ENCODE results near the gene DAAM1. TPM values are rescaled to one million over a fixed set of nuclear protein-coding genes. Genes with fewer than 3 reads are reported as not detected.

The DAAM1 gene
- total RNA-seq, 1 experiment from 2014 or later = 11.5 TPM

DNA sequence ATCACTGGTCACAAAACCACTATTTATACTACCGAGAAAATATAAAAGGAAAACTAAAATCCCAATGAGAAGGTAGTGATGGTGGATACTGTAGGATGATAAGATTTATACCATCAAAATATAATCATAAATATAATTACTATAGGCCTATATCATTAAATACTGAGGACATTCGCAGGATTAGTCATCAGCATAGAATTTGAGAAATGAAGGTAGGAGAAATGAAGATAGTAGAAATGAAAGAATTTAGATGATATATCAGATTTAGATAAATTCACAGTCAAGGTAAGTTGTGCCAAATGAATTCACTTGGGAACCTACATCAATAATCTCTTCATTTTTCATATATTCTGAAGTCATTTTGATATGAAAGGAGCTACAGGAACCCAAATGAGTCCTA lies 82.8 kb downstream of the DAAM1 start:
- H3K36me3 ChIP-seq (ENCODE audit: insufficient read depth, low read length, poor library complexity, severe bottlenecking) = no peaks in the 10 kb centered on the region
- peaks cover 37% of the 10 kb centered on the region for H3K4me1 ChIP-seq (ENCODE audit: insufficient read depth, low read length, poor library complexity, severe bottlenecking)
- no peaks in the 10 kb centered on the region for H3K9me3 ChIP-seq (ENCODE audit: low read depth, low read length, poor library complexity, severe bottlenecking)
- no peak overlapping the region for H3K4me3 ChIP-seq (ENCODE audit: low read depth, low read length, poor library complexity, severe bottlenecking)
- CTCF ChIA-PET = no interaction called here
- H3K27ac ChIP-seq (ENCODE audit: low read depth, low read length, poor library complexity, severe bottlenecking) = no peak overlapping the region
- H3K27me3 ChIP-seq (replicated peaks; ENCODE audit: insufficient read depth, low read depth, low read length, poor library complexity) = no peaks in the 10 kb centered on the region
- POLR2A ChIA-PET (ENCODE audit: low non-redundant PET) = no interaction called here
- TF ChIP-seq, protein P1, sequence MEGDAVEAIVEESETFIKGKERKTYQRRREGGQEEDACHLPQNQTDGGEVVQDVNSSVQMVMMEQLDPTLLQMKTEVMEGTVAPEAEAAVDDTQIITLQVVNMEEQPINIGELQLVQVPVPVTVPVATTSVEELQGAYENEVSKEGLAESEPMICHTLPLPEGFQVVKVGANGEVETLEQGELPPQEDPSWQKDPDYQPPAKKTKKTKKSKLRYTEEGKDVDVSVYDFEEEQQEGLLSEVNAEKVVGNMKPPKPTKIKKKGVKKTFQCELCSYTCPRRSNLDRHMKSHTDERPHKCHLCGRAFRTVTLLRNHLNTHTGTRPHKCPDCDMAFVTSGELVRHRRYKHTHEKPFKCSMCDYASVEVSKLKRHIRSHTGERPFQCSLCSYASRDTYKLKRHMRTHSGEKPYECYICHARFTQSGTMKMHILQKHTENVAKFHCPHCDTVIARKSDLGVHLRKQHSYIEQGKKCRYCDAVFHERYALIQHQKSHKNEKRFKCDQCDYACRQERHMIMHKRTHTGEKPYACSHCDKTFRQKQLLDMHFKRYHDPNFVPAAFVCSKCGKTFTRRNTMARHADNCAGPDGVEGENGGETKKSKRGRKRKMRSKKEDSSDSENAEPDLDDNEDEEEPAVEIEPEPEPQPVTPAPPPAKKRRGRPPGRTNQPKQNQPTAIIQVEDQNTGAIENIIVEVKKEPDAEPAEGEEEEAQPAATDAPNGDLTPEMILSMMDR (conservative IDR thresholded peaks at IDR 0.05; ENCODE audit: low read depth, low read length) = no peak
- TF ChIP-seq EZH2 (IDR thresholded peaks at IDR 0.05; ENCODE audit: borderline replicate concordance, low read depth, low read length, poor library complexity, severe bottlenecking) = no peak
- DNase-seq (ENCODE audit: low spot score) = no peak
- BruUV-seq (replicated peaks) = no TSS peak
- intact Hi-C loops (cut with micrococcal nuclease; ENCODE audit: unreplicated experiment) = no loop called here

DNA sequence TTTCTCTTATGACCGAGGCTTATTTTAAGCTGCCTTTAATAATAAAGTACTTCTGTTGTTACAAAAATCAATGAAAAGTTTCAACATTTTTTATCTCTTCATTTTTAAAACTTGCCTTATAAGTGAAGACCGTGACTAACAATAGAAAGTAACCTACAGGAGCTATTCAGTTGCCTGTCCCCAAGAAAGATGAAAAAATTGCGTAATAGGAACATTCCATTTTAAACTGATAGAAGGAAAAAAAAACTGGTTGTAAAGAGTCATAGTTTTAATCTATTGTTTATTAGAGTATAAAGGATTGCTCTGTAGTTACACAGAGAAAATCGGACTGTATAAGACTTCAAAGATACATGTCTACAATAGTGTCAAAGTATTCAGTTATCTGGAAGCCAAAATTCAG lies 83.3 kb downstream of the DAAM1 start:
- POLR2A ChIA-PET (ENCODE audit: low non-redundant PET) = no interaction called here

DNA sequence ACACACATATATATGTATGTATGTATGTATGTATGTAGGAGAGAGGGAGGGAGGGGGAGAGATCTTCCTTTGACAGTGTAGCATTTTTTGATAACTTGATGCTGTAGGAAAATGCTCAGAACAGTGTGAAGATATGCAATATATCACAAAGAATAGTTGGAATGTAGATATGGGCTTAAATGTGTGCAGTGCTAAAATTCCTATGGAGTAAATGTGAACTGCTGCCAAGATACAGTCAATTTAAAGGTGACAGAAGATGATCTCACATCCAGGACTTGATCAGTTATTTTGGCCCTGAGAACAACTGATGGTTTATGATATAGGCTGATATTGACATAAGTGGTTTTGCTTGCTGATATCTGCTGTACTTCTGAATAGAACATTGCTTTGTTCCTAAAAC lies 84.2 kb downstream of the DAAM1 start:
- H3K27ac ChIP-seq (ENCODE audit: low read depth, low read length, poor library complexity, severe bottlenecking) = no peak overlapping the region
- no peaks in the 10 kb centered on the region for H3K27me3 ChIP-seq (replicated peaks; ENCODE audit: insufficient read depth, low read depth, low read length, poor library complexity)
- BruUV-seq (replicated peaks) = no TSS peak
- TF ChIP-seq, protein P1 (conservative IDR thresholded peaks at IDR 0.05; ENCODE audit: low read depth, low read length) = no peak
- no peak for TF ChIP-seq EZH2 (IDR thresholded peaks at IDR 0.05; ENCODE audit: borderline replicate concordance, low read depth, low read length, poor library complexity, severe bottlenecking)
- CTCF ChIA-PET = no interaction called here
- intact Hi-C loops (cut with micrococcal nuclease; ENCODE audit: unreplicated experiment) = no loop called here
- DNase-seq (ENCODE audit: low spot score) = no peak
- POLR2A ChIA-PET (ENCODE audit: low non-redundant PET) = no interaction called here
- H3K9me3 ChIP-seq (ENCODE audit: low read depth, low read length, poor library complexity, severe bottlenecking) = no peaks in the 10 kb centered on the region
- peaks cover 40% of the 10 kb centered on the region for H3K4me1 ChIP-seq (ENCODE audit: insufficient read depth, low read length, poor library complexity, severe bottlenecking)
- no peaks in the 10 kb centered on the region for H3K36me3 ChIP-seq (ENCODE audit: insufficient read depth, low read length, poor library complexity, severe bottlenecking)
- no peak overlapping the region for H3K4me3 ChIP-seq (ENCODE audit: low read depth, low read length, poor library complexity, severe bottlenecking)

More for the DNA sequence above, 83.3 kb downstream of the DAAM1 start:
- CTCF ChIA-PET = no interaction called here
- no peak overlapping the region for H3K4me3 ChIP-seq (ENCODE audit: low read depth, low read length, poor library complexity, severe bottlenecking)
- H3K9me3 ChIP-seq (ENCODE audit: low read depth, low read length, poor library complexity, severe bottlenecking) = no peaks in the 10 kb centered on the region
- BruUV-seq (replicated peaks) = no TSS peak
- DNase-seq (ENCODE audit: low spot score) = no peak
- no peaks in the 10 kb centered on the region for H3K27me3 ChIP-seq (replicated peaks; ENCODE audit: insufficient read depth, low read depth, low read length, poor library complexity)
- intact Hi-C loops (cut with micrococcal nuclease; ENCODE audit: unreplicated experiment) = no loop called here
- peaks cover 37% of the 10 kb centered on the region for H3K4me1 ChIP-seq (ENCODE audit: insufficient read depth, low read length, poor library complexity, severe bottlenecking)
- no peaks in the 10 kb centered on the region for H3K36me3 ChIP-seq (ENCODE audit: insufficient read depth, low read length, poor library complexity, severe bottlenecking)
- TF ChIP-seq EZH2 (IDR thresholded peaks at IDR 0.05; ENCODE audit: borderline replicate concordance, low read depth, low read length, poor library complexity, severe bottlenecking) = no peak
- TF ChIP-seq, protein P1 (conservative IDR thresholded peaks at IDR 0.05; ENCODE audit: low read depth, low read length) = no peak
- no peak overlapping the region for H3K27ac ChIP-seq (ENCODE audit: low read depth, low read length, poor library complexity, severe bottlenecking)
